ENCODE data around the gene ARMCX5. TPM values are rescaled to one million over a fixed set of nuclear protein-coding genes. Genes with fewer than 3 reads are reported as not detected.

ARMCX5 gene
- 16.6 and 20.7 TPM in 2 replicates for total RNA-seq
- 10.6 and 13.5 TPM in 2 replicates for polyA plus RNA-seq

GRCh38 chrX:102599084-102599950 lies at the start of gene ARMCX5:
TSS of gene ARMCX5 (plus strand) at chrX:102599515. CDS start at chrX:102602142, 2,627 bp downstream.
- peak; percentile 89 for DNase-seq (ENCODE audit: low spot score)
- H3K27ac ChIP-seq: peak within 1 kb of the TSS; percentile 95
- WGBS (ENCODE audit: low lambda C conversion rate, missing lambda C conversion rate): 47% methylated on average over 42 of the region's 42 CpGs
- peak within 1 kb of the TSS; percentile 79 for H3K4me2 ChIP-seq
- peak within 1 kb of the TSS; percentile 52 for H2AFZ ChIP-seq
- no peak for TF ChIP-seq CTCF (IDR thresholded peaks at IDR 0.05; ENCODE audit: poor library complexity)
- TF ChIP-seq EZH2phosphoT487 (IDR thresholded peaks at IDR 0.05; ENCODE audit: low read depth, severe bottlenecking, unreplicated experiment): no peak
- TF ChIP-seq EZH2 (IDR thresholded peaks at IDR 0.05; ENCODE audit: borderline replicate concordance): no peak
- H3K79me2 ChIP-seq: peaks cover 25% of the 10 kb centered on the region
- H4K20me1 ChIP-seq (ENCODE audit: insufficient read depth, poor library complexity, severe bottlenecking): no peaks in the 10 kb centered on the region
- H3K9me3 ChIP-seq (ENCODE audit: low read depth): no peaks in the 10 kb centered on the region
- H3K27me3 ChIP-seq: no peaks in the 10 kb centered on the region
- no peaks in the 10 kb centered on the region for H3K9me2 ChIP-seq (replicated peaks; ENCODE audit: insufficient read depth)
- H3K4me3 ChIP-seq: peak within 1 kb of the TSS; percentile 65
- H3K4me1 ChIP-seq (ENCODE audit: insufficient read depth): no peaks in the 10 kb centered on the region
- no peaks in the 10 kb centered on the region for H3K36me3 ChIP-seq (replicated peaks; ENCODE audit: insufficient read depth, low read depth)

- no peaks in the 10 kb centered on the region for H3K79me2 ChIP-seq
- H3K27me3 ChIP-seq: no peaks in the 10 kb centered on the region
- H4K20me1 ChIP-seq (ENCODE audit: insufficient read depth, poor library complexity, severe bottlenecking): no peaks in the 10 kb centered on the region
- no peaks in the 10 kb centered on the region for H3K9me2 ChIP-seq (replicated peaks; ENCODE audit: insufficient read depth)
- no peak overlapping the region for H2AFZ ChIP-seq
- H3K27ac ChIP-seq: no peak overlapping the region
- TF ChIP-seq CTCF (IDR thresholded peaks at IDR 0.05; ENCODE audit: poor library complexity): no peak
- TF ChIP-seq EZH2 (IDR thresholded peaks at IDR 0.05; ENCODE audit: borderline replicate concordance): no peak
- no peak for TF ChIP-seq EZH2phosphoT487 (IDR thresholded peaks at IDR 0.05; ENCODE audit: low read depth, severe bottlenecking, unreplicated experiment)
- H3K4me1 ChIP-seq (ENCODE audit: insufficient read depth): no peaks in the 10 kb centered on the region
- H3K36me3 ChIP-seq (replicated peaks; ENCODE audit: insufficient read depth, low read depth): no peaks in the 10 kb centered on the region
- H3K9me3 ChIP-seq (ENCODE audit: low read depth): peaks cover 2% of the 10 kb centered on the region
- WGBS (ENCODE audit: low lambda C conversion rate, missing lambda C conversion rate): 72% methylated on average over 2 of the region's 2 CpGs
- no peak overlapping the region for H3K4me3 ChIP-seq
- DNase-seq (ENCODE audit: low spot score): no peak
- H3K4me2 ChIP-seq: no peak overlapping the region
These were observed 40.7 kb upstream of the ARMCX5 start for GRCh38 chrX:102558607-102559006.

GRCh38 chrX:102560423-102561068 lies 38.8 kb upstream of the ARMCX5 start:
- H3K79me2 ChIP-seq: no peaks in the 10 kb centered on the region
- H3K4me3 ChIP-seq: no peak overlapping the region
- H2AFZ ChIP-seq: no peak overlapping the region
- H3K9me3 ChIP-seq (ENCODE audit: low read depth): peaks cover 2% of the 10 kb centered on the region
- H3K4me1 ChIP-seq (ENCODE audit: insufficient read depth): no peaks in the 10 kb centered on the region
- no peak overlapping the region for H3K27ac ChIP-seq
- no peak overlapping the region for H3K4me2 ChIP-seq
- TF ChIP-seq CTCF (IDR thresholded peaks at IDR 0.05; ENCODE audit: poor library complexity) (no peak), EZH2phosphoT487 (IDR thresholded peaks at IDR 0.05; ENCODE audit: low read depth, severe bottlenecking, unreplicated experiment) (no peak), EZH2 (IDR thresholded peaks at IDR 0.05; ENCODE audit: borderline replicate concordance) (no peak)
- H3K9me2 ChIP-seq (replicated peaks; ENCODE audit: insufficient read depth): no peaks in the 10 kb centered on the region
- 68% methylated on average over 2 of the region's 2 CpGs for WGBS (ENCODE audit: low lambda C conversion rate, missing lambda C conversion rate)
- no peak for DNase-seq (ENCODE audit: low spot score)
- H3K36me3 ChIP-seq (replicated peaks; ENCODE audit: insufficient read depth, low read depth): no peaks in the 10 kb centered on the region
- H4K20me1 ChIP-seq (ENCODE audit: insufficient read depth, poor library complexity, severe bottlenecking): no peaks in the 10 kb centered on the region
- H3K27me3 ChIP-seq: no peaks in the 10 kb centered on the region
